Neutrophil (primary cell): Measurements from ENCODE around the gene MAP3K14.
"Not testable (repeated sequence)": the region's sequence is repeated elsewhere in the genome, so short reads cannot be mapped to it uniquely, and the experiment has no call there.

Experiments used
- H3K27ac ChIP-seq: fragments of 200-600 bp; sonication (generic); 2 replicates; pipeline ENCODE4 v1.5.1; 2016; ENCODE audit warnings: mild to moderate bottlenecking, moderate library complexity
- H3K27me3 ChIP-seq: fragments of 200-600 bp; sonication (generic); 2 replicates; pipeline ENCODE4 v1.6.0; 2016; ENCODE audit warnings: mild to moderate bottlenecking
- H3K36me3 ChIP-seq: fragments of 200-600 bp; sonication (generic); 2 replicates; pipeline ENCODE4 v1.5.1; 2017
- H3K4me1 ChIP-seq, 2 experiments: fragments of 200-600 bp in 1 of 2; sonication (generic) in 1 of 2; 1 replicate in 1 of 2; 2 replicates in 1 of 2; pipeline versions ENCODE4 v1.5.1 to v1.6.1; 2013 to 2016; ENCODE audit warnings: low read depth in 1 of 2, low read length in 1 of 2, mild to moderate bottlenecking in 1 of 2, moderate library complexity in 1 of 2; ENCODE audit not compliant: control insufficient read depth in 1 of 2, insufficient read depth in 1 of 2
- H3K4me3 ChIP-seq, 2 experiments: fragments of 200-600 bp in 1 of 2; sonication (generic) in 1 of 2; 1 replicate in 1 of 2; 2 replicates in 1 of 2; pipeline ENCODE4 v1.5.1; 2013 to 2016; ENCODE audit warnings: low read depth in 1 of 2, low read length in 1 of 2, mild to moderate bottlenecking in 1 of 2, moderate library complexity in 1 of 2
- H3K9me3 ChIP-seq: fragments of 200-600 bp; sonication (generic); 2 replicates; pipeline ENCODE4 v1.5.1; 2016
- CTCF ChIP-seq: fragments of 200-600 bp; sonication (generic); IDR thresholded peaks from 2 replicates; pipeline ENCODE4 v1.5.1; 2016; ENCODE audit warnings: antibody characterized with exemption

Gene MAP3K14

DNA sequence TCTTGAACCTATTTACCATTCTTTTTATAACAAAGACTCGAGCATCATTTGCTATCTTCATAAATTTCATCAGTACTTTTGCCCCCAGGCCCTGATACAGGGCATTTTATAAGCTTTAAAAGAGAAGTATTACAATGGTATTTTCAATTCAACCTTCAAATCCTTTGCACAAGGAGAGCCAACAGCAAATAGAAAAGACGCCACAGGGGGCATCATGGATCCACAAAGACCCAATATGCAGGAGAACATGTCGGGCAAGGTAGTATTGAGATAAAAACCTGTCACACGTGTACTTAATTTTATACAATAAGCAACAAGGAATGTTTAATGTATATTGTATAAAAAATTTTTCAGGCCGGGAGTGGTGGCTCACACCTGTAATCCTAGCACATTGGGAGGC is 10.2 kb downstream of the MAP3K14 start:
- TF ChIP-seq CTCF: no peak
- Histone ChIP-seq H3K27ac (peak overlapping the region; percentile 94), H3K9me3 (no peaks in the 10 kb centered on the region), H3K4me3 (no peak overlapping the region), H3K4me1 (peaks cover 21 to 45% of the 10 kb centered on the region in 2 experiments), H3K27me3 (no peaks in the 10 kb centered on the region), H3K36me3 (peaks cover under 1% of the 10 kb centered on the region)

DNA sequence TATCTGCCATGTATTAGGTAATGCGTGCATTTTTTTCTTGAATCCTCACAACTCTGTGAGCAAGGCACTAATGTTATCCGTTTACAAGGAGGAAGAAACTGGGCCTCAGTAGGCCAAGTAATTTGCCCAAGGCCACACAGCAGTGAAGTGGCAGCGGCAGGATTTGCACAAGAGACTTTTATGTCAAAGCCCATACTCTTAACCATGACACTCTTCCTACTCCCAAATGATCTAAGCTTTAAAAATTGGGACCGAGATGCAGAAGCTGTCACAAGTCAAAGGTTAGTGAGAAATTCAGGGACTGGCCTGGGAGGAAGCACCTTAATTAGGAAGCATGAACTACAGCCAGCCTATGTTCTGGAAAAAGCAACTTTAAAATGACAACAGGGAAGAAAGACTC is 10.7 kb downstream of the MAP3K14 start:
- TF ChIP-seq CTCF: no peak
- no peak overlapping the region for H3K4me3 ChIP-seq
- peak overlapping the region; percentile 94 for H3K27ac ChIP-seq
- H3K27me3 ChIP-seq: no peaks in the 10 kb centered on the region
- no peaks in the 10 kb centered on the region for H3K9me3 ChIP-seq
- no peaks in the 10 kb centered on the region for H3K36me3 ChIP-seq
- peaks cover 21 to 45% of the 10 kb centered on the region in 2 experiments for H3K4me1 ChIP-seq

DNA sequence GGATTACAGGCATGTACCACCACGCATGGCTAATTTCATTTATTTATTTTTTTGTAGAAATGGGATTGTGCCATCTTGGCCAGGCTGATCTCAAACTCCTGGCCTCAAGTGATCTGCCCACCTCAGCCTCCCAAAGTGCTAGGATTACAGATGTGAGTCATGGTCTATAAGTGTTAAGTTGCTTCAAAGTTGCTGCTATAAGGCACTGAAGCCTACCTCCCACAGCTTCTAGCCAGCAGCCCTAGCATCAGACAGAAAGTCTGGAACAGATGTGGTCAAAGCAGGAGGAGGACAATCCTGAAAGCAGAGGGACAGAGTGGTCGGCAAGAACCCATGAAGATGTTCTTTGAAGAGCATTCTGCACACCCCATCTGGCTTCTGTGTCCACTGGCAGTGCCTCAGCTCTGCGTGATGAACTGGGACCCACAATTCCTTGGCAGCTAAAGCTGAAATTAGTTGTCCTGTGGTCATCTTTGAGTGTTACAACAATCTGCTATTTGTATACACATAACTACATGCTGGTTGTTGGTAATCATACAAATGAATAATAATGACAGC is 11.2 kb downstream of the MAP3K14 start:
- Histone ChIP-seq H3K36me3 (no peaks in the 10 kb centered on the region), H3K27ac (peak overlapping the region; percentile 94), H3K4me1 (peaks cover 21 to 40% of the 10 kb centered on the region in 2 experiments), H3K4me3 (no peak overlapping the region), H3K9me3 (no peaks in the 10 kb centered on the region), H3K27me3 (no peaks in the 10 kb centered on the region)
- no peak for TF ChIP-seq CTCF

DNA sequence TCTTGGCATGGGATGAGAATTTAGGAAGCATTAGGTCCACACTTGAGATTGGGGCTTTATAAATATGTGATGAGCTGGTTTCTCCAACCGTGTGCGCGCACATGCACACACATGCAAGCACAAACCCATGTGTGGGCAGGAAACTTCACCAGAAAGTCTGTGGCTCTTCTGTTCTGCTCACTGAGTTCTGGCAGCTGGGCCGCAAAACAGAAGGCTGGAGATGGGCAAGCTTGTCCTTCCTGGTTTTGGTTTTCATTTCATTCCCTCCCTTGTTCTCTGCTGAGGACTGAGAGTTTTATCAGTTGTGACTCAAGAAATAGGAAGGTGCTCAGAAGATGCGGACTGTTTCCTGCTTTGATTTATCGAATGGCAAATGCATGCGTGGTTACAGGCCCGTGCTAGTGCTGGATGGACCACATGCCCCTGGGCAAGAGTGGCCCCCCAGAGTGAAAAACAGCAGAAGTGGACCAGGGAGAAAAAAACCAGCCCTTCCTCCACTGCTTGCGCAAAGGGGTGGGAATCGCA is 14.1 kb downstream of the MAP3K14 start:
- Histone ChIP-seq H3K27me3 (no peaks in the 10 kb centered on the region), H3K4me1 (peaks cover 12 to 13% of the 10 kb centered on the region in 2 experiments), H3K9me3 (no peaks in the 10 kb centered on the region), H3K4me3 (no peak overlapping the region), H3K36me3 (no peaks in the 10 kb centered on the region), H3K27ac (peak overlapping the region; percentile 45)
- TF ChIP-seq CTCF: no peak

- not testable (repeated sequence) for H3K4me1 ChIP-seq, H3K27ac ChIP-seq, H3K9me3 ChIP-seq, H3K4me3 ChIP-seq, H3K27me3 ChIP-seq, H3K36me3 ChIP-seq
Measured at GRCh38 chr17:45302220-45302619, 14.6 kb downstream of the MAP3K14 start.

DNA sequence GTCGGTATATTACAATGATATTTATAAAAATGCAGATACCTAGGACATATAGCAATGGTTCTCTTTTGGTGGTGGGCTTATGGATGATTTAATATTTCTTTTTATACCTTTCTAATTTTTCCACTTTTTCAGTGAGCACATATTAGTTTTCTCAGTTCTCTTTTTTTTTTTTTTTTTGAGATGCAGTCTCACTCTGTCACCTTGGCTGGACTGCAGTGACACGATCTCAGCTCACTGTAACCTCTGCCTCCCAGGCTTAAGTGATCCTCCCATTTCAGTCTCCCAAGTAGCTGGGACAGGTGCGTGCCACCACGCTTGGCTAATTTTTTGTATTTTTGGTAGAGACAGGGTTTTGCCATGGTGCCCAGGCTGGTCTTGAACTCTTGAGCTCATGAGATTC is 15.1 kb downstream of the MAP3K14 start:
- Histone ChIP-seq H3K4me3 (no peak overlapping the region), H3K27me3 (no peaks in the 10 kb centered on the region), H3K27ac (no peak overlapping the region), H3K9me3 (no peaks in the 10 kb centered on the region), H3K36me3 (no peaks in the 10 kb centered on the region), H3K4me1 (peaks cover 7 to 9% of the 10 kb centered on the region in 2 experiments)
- no peak for TF ChIP-seq CTCF
